AG09319 (cell line): ENCODE data around the gene TIMM10.

Experiments used
- DNase-seq: peaks from one replicate; pipeline ENCODE4 v3.0.0-alpha.2; 2010; ENCODE audit warnings: low read depth; ENCODE audit errors: extremely low read depth
- TF ChIP-seq, protein P1 (sequence below): IDR thresholded peaks from 2 replicates; pipeline ENCODE4 v1.5.1; 2011; ENCODE audit warnings: low read depth, mild to moderate bottlenecking, inconsistent platforms, low read length, moderate library complexity

The TIMM10 gene

DNA sequence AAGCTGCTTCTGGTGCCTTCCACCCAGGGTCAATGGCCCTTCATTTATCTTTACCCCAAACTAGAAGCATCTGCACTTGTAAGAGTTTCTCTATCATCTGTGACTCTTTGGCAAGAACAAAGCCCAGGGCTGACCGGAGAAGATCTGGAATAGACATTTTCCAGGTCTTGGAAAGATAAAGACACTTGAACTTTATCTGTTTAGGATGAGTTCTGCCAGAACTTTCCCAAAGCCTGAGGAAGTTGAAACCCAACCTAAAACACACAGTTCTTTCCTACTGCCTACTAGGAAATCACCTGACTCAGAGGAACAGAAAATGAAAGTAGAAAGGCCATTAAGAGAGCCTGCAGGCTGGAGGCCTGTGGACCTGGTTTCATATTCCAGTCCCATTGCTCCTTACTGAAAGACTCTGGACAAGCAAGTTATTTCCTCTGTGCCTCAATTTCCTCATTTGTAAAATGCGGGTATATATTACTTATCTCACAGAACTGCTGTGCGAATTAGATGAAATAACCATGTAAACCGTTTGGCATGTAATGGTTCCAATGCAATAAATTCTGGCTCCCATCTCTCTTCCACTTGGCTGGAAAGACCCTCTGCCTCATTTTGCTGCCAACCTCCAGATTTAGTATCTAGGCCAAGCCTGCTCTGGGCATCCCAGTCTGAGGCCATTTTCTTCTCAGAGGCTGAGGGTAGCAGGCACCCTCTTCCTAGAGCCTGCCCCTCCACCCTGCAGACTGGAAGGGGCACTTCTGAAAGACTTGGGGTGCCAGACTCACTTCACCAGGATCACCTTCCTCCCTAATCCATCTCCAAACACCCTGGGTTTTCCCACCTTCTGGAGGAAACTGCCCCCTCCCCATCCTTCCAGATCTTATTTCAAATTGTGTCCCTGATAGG is 35.7 kb upstream of the TIMM10 start:
- TF ChIP-seq, protein P1, sequence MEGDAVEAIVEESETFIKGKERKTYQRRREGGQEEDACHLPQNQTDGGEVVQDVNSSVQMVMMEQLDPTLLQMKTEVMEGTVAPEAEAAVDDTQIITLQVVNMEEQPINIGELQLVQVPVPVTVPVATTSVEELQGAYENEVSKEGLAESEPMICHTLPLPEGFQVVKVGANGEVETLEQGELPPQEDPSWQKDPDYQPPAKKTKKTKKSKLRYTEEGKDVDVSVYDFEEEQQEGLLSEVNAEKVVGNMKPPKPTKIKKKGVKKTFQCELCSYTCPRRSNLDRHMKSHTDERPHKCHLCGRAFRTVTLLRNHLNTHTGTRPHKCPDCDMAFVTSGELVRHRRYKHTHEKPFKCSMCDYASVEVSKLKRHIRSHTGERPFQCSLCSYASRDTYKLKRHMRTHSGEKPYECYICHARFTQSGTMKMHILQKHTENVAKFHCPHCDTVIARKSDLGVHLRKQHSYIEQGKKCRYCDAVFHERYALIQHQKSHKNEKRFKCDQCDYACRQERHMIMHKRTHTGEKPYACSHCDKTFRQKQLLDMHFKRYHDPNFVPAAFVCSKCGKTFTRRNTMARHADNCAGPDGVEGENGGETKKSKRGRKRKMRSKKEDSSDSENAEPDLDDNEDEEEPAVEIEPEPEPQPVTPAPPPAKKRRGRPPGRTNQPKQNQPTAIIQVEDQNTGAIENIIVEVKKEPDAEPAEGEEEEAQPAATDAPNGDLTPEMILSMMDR = no peak
- DNase-seq = no peak

DNA sequence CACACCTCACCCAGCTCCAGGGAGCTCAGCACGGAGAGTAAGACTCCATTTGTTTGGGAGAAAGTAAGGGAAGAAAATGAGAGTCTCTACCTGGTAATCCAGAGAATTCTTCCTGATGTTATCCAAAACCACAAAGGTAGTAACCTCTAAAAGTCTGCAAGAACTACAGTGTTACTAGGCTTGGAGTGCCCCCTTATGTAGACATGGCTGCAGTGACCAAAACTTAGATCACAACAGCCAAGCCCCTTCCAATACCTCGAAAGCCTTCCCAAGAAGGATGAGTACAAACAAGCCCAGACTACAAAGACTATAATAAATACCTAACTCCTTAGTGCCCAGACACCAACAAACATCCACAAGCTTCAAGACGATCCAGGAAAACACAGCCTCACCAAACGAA is 32.0 kb upstream of the TIMM10 start:
- no peak for DNase-seq
- TF ChIP-seq, protein P1 = no peak

DNA sequence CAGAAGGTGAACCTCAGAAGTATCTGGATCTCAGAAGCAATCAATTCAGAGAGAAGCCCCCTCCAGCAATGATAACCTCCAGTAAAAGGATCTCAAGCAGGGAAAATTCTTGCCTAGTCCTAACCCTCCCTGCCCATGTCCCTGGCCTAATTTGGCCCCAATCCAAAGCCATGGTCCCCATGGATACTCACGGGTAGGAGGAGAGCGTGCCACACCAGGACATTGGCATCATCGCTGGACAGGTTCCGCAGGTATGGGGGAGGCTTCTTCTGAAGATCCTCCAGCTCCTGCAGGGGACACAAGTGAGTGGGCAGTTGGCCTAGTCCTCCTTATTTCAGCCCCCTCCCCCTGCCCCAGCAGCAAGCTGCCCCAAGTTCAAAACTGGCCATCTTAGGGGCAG is 29.6 kb upstream of the TIMM10 start:
- TF ChIP-seq, protein P1 = no peak
- no peak for DNase-seq

DNA sequence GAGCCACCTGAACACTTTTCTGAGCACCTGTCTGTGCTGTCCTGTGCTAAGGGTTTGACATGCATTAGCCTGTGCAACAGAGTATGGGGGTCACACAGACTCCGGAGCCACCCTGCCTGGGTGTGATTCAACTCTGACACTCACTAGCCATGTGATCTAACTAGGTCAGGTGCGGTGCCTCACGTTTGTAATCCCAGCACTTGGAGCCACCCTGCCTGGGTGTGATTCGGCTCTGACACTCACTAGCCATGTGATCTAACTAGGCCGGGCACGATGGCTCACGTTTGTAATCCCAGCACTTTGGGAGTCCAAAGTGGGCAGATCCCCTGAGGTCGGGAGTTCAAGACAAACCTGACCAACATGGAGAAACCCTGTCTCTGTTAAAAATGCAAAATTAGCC is 25.5 kb upstream of the TIMM10 start:
- TF ChIP-seq, protein P1 = no peak
- DNase-seq = no peak

DNA sequence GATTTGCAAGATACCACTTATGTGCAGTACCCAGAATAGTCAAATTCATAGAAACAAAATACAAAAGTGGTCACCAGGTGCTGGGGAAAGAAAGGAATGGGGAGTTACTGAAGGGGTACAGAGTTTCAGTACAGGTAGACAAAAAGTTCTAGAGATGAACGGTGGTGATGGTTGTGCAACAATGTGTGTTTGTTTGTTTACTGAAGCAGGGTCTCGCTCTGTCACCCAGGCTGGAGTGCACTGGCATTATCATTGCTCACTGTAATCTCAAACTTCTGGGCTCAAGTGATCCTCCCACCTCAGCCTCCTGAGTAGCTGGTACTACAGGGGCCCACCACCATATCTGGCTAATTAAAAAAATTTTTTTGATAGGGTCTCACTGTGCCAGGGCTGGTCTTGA is 24.8 kb upstream of the TIMM10 start:
- TF ChIP-seq, protein P1 = no peak
- DNase-seq = no peak

DNA sequence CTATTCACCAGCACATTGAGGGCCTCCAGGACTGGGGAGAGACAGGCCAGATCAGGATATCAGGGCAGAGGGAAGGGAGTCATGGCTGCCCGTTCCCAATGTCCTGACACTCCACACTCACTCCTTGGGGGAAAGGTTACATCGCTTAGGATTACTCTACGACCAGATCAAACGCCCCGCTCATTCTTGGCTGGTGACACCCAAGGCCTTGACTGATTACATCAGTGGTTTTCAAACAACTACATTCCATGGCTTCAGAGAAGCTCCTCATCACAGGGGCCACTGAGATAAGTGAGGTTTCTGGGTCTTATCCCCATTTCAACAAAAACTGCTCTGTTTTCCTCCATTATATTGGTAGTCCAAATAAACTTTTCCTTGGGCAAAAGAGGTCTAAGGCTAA is 21.9 kb upstream of the TIMM10 start:
- TF ChIP-seq, protein P1 = no peak
- DNase-seq = no peak

DNA sequence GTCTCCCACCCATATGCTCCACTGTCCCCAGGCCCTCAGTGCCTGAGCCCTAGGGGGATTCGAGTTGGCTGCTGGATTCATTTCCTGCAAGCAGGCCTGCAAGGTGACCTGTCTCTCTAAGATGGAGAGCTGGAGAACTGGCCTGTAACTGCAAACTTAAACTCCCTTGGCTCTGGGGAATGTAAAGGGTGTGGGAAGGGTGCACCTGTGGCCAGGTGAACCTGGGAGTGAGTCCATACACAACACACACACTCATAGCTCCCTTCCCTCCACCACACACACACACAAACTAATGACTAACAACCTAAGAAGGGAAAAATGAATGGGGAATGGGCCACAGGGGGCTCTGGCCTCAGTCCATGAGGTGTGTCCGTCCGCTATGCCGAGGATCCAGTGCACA is 21.4 kb upstream of the TIMM10 start:
- no peak for DNase-seq
- TF ChIP-seq, protein P1 = no peak
